ENCODE data around the gene NWD2.
"Not testable (repeated sequence)": the region's sequence is repeated elsewhere in the genome, so short reads cannot be mapped to it uniquely, and the experiment has no call there.

Gene NWD2

DNA sequence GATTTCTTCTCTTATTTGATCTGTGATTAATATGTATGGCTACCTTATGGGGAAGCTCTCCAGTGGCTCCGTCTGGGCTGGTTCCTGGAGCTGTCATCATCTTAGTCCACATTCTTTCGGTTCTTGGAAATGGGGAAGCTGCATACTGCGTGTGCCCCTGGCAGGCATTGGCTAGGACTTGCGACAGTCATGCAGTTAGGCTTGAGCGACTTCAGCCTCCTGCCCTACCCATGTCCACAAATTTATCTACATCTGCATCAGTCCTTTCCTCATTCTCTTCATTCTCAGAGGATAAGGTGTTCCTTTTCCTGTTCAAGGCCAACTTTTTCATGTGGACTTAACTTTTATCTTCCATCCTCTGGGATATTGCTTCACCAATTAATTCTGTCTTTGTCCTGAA is 227.4 kb downstream of the NWD2 start:
- DNase-seq = no peak

DNA sequence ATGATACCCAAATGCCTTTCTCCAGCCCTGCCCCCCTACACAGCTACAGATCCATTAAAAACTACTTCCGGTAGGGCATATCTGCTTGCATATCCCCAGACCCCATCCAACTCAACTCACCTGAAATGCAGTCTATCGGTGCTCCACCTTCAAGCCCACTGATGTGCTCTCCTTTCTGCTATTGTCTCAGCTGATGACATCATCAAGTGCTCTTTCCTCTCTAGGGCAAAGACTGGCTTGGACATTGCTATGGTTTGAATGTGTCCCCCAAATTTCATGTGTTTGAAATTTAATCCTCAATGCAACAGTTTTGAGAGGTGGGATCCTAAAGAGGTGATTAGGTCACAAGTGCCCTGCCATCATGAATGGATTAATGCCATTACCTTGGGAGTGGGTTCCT is 229.3 kb downstream of the NWD2 start:
- no peak for DNase-seq

DNA sequence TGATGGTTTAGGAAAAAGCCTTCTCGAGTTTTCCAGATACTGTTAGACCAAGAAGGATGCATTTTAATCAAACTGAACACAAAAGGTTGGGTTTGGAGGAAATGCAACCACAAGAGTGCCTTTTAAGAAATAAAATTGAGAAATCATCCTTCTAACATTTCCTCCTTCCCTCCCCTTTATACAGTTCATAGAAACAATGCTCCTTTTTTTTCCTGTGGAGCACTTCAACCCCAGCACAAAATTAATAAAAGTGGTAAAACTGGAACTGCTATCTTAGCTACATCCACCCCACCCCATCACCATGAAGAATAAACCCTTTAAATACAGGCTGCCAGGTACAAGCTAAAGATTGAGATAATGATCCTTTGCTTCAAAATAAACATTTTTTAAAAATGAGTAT is 230.5 kb downstream of the NWD2 start:
- no peak for DNase-seq

DNA sequence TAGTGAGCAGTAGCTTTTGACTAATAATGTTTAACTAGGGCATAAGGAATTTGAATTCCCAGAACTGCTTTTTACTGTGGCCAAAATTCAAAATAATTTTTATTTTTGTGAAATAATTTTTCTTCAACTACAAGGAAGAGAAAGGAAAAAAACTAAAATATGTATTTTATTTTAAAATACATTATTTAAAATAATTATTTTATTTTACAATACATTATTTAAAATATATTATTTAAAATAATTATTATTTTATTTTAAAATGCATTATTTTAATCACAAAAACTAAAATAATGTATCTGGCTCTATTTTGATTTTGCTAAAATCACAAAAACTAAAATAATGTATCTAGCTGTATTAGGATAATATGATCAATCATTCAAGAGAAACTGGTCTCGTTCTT is 231.2 kb downstream of the NWD2 start:
- no peak for DNase-seq

DNA sequence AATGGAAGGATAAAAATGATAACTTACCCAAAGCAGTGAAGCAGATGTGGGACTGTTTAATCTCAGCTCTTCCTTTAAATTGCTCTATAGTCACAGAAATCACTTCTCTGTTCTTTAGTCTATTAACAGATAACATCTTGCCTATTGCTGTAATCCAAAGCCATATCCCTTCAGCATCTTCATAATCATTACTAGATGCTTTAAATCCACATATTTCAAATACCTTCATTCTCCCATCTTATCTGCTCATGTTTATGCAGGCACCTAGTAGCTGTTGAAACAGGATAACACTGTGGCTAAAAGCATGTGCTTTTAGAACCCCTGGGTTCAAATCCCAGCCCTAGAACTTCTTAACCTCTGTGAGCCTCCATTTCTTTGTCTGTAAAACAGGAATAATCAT is 231.7 kb downstream of the NWD2 start:
- no peak for DNase-seq

DNA sequence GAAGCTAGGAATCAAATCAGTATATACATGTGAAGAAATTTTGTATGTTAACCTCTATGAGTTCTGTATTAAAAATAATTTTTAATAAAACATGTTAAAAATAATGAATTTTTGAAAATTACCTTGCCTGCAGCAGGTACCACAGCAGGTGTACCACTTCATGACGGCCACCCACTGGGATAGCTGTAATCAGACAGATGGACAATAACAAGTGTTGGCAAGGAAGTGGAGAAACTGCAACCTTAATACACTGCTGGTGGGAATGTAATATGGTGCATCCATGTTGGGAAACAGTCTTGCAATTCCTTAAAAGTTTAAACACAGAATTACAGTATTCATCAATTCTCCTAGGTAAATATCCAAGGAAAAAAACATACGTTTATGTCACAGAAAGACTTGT is 232.1 kb downstream of the NWD2 start:
- no peak for DNase-seq

DNA sequence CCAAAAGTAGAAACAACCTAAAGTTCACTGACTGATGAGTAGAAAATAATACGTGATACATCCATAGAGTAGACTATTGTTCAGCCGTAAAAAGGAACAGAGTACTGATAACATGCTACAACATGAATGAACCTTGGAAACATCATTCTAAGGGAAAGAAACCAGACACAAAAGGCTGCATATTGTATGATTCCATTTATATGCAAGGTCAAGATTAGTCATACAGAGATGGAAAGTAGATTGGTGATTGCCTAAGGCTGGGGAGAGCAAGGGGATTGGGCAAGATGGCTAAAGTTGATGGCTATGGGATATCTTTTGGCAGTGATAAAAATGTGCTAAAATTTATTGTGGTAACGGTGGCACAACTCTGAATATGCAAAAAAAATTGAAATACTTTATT is 232.6 kb downstream of the NWD2 start:
- DNase-seq = no peak

DNA sequence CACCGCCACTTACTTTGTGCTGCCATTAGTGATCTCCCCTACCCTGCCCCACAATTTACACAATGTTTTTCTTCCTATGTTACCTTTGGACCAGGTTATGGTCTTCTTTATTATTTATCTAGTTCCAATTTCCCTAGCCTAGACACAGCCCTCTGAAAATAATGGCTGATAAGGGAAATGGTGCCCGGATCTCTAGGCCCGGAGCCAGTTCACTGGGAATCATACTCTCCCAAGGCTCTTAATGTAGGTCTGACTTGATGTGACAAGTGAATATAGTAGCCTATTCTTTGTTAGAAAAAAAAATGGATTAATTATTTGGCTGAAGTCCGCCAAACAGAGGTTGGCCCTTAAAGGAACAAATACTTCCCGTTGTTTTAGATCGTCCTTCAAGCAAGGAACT is 233.6 kb downstream of the NWD2 start:
- DNase-seq = no peak

DNA sequence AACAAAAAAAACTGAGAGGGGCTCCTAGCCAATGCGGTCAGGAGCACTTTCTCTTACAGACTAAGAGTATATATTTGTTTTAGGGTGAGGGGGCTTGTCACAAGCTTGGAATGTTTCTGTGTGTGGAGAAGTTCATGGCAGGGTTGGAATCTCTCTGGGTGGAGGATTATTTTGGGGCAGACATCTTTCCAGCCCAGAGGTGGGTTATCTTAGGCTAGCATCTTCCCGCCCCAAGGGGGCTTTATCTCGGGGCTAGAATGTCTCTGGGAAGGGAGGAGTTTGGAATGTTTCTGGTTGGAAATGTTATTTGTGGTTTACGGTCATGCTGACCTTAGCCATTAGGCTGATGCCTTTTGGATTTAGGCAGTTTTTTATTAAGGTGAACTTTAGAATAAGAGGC is 236.0 kb downstream of the NWD2 start:
- no peak for DNase-seq

DNA sequence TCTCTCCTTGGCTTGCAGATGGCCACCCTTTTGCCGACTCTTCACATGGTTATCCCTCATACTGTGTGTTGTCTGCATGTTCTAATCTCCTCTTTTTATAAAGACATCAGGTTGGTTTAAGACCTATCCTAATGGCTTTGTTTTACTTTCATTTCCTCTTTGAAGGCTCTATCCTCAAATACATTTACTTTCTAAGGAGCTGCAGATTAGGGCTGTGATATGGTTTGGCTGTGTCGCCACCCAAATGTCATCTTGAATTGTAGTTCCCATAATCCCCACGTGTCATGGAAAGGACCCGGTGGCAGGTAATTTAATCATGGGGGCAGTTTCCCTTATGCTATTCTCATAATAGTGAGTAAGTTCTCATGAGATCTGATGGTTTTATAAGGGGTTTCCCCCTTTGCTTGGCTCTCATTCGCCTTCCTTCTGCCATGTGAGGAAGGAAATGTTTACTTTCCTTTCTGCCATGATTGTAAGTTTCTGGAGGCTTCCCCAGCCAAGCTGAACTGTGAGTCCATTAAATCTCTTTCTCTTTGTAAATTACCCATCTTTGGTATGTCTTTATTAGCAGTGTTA is 237.1 kb downstream of the NWD2 start:
- no peak for DNase-seq

DNA sequence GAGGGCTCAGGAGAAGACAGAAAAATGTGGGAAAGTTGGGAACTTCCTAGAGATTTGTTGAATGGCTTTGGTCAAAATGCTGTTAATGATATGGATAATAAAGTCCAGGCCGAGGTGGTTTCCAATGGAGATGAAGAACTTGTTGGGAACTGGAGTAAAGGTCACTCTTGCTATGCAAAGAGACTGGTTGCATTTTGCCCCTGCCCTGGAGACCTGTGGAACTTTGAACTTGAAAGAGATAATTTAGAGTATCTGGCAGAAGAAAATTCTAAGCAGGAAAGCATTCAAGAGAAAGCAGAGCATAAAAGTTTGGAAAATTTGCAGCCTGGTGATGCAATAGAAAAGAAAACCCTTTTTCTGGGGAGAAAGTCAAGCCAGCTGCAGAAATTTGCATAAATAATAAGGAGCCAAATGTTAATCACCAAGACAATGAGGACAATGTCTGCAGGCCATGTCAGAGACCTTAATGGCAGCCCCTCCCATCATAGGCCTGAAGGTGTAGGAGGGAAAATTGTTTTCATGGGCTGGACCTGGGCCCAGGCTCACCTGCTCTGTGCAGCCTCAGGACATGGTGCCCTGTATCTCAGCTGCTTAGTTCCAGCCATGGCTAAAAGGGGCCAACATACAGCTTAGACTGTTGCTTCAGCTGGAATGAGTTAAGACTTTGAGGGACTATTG is 237.8 kb downstream of the NWD2 start:
- DNase-seq = no peak

DNA sequence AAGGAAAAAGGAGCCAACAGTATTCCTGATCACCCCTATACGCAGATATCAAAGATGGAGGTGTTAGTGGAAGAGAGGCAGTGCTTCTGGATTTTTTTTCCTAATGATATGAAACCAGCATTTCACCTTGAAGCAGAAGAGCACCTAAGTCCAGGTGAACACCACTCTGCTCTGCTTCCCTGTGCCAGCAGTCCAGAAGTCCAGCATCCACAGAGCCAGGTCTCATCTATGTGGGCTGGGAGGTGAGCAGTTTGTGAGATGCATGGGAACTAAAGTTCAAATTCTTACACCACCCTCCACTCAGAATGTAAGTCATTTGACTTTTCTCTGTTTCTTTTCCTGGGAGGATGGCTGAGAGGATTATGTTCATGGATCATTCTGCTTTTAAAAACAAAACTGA is 239.1 kb downstream of the NWD2 start:
- DNase-seq = no peak

DNA sequence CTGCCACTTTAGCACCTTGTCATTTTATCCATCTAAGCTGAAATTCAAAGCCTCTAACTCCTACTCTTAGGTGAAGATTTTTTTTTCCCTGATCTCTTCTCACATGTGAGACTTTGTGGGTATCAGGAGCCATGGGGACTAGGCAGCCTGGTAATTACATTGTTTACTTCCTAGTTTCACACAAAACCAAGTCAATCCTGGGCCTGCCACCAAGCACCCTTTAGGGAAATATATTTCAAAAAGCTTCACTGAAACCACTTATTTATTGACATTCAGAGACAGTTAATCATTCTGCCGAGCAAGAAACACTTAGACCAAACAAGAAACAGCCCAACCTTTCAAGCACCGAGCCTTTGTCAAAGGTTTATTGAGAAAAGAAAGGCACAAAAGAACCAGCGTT is 241.6 kb downstream of the NWD2 start:
- no peak for DNase-seq

DNA sequence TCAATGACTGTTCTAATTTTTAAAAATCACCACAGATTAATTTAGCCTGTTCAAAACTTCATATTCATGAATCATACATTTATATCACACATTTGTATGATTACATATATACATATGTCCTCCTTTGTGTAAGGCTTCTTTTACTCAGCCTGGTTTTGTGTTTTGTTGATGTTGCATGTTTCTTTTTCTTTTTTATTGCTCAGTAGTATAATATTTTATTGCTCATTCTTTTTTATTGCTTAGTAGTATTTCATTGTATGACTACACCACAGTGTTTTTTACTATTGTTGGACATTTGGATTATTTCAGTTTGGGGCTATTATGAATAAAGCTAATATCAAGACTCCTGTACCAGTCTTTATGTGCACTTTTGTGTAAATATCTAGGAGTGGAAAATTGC is 243.1 kb downstream of the NWD2 start:
- no peak for DNase-seq

DNA sequence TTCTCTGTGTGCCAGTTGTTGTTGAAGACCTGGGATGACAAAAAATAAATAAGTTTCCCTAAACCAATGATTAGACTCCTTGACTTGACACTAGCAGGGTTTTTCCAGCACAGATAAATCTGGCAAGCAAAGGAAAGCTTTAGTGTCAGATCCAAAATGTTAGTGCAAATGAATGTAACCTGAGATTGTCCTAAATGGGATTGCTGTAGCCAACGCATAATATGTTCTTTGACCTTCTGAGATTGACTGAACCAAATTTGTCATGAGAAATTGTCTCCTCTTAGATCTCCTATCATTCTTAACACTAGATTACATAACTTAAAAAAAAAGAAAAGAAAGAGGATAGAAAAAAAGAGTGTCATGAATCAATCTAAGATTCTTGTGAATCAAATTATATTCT is 245.2 kb downstream of the NWD2 start:
- no peak for DNase-seq

DNA sequence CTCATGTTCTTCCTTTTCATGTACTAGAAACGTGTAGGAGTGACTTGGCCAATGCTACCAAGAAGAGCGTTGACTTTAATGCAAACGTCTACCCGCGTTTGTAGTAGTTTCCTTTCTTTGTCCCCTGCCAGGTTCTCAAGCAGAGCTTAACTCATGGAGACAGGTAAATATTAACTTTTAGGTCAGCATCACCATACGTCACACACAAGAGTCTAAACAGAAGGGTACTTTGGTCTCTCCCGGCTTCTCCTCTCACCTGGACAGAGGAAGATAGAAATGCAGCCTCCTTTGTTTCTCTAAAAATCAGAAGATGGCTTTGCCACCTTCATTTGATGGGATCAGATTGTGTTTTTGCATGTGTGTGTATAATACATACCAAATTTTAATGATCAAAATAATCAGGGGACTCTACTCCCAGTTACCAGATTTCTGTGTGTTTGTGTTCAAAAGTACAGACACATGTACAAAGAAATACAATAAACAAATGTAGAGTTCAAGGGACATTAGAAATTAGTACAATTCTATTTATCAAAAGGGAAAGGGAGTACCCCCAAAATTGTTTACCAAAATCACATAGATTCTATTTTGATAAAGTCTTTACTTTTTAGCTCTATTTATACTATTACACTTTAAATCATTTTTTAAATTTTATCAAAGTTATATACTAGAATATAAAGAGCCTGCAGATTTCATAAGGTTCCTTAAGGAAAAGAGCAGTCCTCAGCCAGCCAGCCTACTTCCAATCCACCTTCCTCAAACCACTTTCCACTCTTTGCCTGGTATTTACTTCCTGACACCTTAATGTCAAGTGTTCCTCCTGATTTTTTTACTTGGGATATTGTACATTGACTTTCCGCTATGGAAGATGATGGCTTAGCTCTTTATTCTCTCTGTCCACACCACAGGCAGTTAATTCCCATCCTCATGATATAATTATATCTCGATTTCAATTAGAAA is 246.1 kb downstream of the NWD2 start:
- DNase-seq = no peak

DNA sequence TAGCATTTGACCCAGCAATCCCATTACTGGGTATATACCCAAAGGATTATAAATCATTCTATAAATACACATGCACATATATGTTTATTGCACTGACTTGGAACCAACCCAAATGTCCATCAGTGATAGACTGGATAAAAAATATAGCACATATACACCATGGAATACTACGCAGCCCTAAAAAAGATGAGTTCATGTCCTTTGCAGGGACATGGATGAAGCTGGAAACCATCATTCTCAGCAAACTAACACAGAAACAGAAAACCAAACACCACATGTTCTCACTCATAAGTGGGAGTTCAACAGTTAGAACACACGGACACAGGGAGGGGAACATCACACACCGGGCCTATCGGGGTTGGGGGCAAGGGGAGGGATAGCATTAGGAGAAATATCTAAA is 250.8 kb downstream of the NWD2 start:
- DNase-seq = not testable (repeated sequence)
